NCI-H69 (cell line): ENCODE data around the gene TTC29.
A peak's percentile ranks its signal among the peaks of the same experiment; 100 is the strongest.

Source experiments
- DNase-seq: peaks from one replicate; lab custom pipeline; 2025; lab: John Stamatoyannopoulos, UW

Gene TTC29

GRCh38 chr4:146945556-146946374, at the start of gene TTC29:
Gene TTC29, minus strand, starts transcription at chr4:146945864. Its CDS starts 5,969 bp downstream, at chr4:146939895.
- peak; percentile 88 for DNase-seq

- DNase-seq: peak; percentile 8
Measured at GRCh38 chr4:146981651-146982050, 36.0 kb upstream of the TTC29 start.

- DNase-seq: no peak
Measured at GRCh38 chr4:146978641-146979040, 33.0 kb upstream of the TTC29 start.

GRCh38 chr4:146976145-146976544, 30.5 kb upstream of the TTC29 start:
- peak; percentile 0 for DNase-seq

GRCh38 chr4:146975527-146975926, 29.9 kb upstream of the TTC29 start:
- peak; percentile 47 for DNase-seq

- DNase-seq: no peak
Measured at GRCh38 chr4:146975036-146975435, 29.4 kb upstream of the TTC29 start.

GRCh38 chr4:146972036-146972435, 26.4 kb upstream of the TTC29 start:
- DNase-seq: no peak

GRCh38 chr4:146969126-146969525, 23.5 kb upstream of the TTC29 start:
- DNase-seq: no peak

GRCh38 chr4:146960634-146961033, 15.0 kb upstream of the TTC29 start:
- no peak for DNase-seq

- peak; percentile 1 for DNase-seq
Measured at GRCh38 chr4:146959692-146960091, 14.0 kb upstream of the TTC29 start.

- DNase-seq: no peak
Measured at GRCh38 chr4:146957237-146957636, 11.6 kb upstream of the TTC29 start.

GRCh38 chr4:146952896-146953295, 7.2 kb upstream of the TTC29 start:
- no peak for DNase-seq

- no peak for DNase-seq
Measured at GRCh38 chr4:146949559-146949958, 3.9 kb upstream of the TTC29 start.

- no peak for DNase-seq
Measured at GRCh38 chr4:146943691-146944375, 1.8 kb downstream of the TTC29 start.

GRCh38 chr4:146932116-146932515, 13.5 kb downstream of the TTC29 start:
- no peak for DNase-seq

- no peak for DNase-seq
Measured at GRCh38 chr4:146930673-146931072, 15.0 kb downstream of the TTC29 start.

GRCh38 chr4:146927695-146928094, 18.0 kb downstream of the TTC29 start:
- no peak for DNase-seq

- DNase-seq: peak; percentile 26
Measured at GRCh38 chr4:146916479-146917076, 29.1 kb downstream of the TTC29 start.

GRCh38 chr4:146915132-146915531, 30.5 kb downstream of the TTC29 start:
- DNase-seq: no peak

- DNase-seq: no peak
Measured at GRCh38 chr4:146900295-146900694, 45.4 kb downstream of the TTC29 start.

- no peak for DNase-seq
Measured at GRCh38 chr4:146890301-146890700, 55.4 kb downstream of the TTC29 start.

- DNase-seq: no peak
Measured at GRCh38 chr4:146883070-146883469, 62.6 kb downstream of the TTC29 start.

- no peak for DNase-seq
Measured at GRCh38 chr4:146857298-146857697, 88.4 kb downstream of the TTC29 start.
